ENCODE data around the gene BEST4.
A peak's percentile ranks its signal among the peaks of the same experiment; 100 is the strongest.
"Not testable (repeated sequence)": the region's sequence is repeated elsewhere in the genome, so short reads cannot be mapped to it uniquely, and the experiment has no call there.

The BEST4 gene

DNA sequence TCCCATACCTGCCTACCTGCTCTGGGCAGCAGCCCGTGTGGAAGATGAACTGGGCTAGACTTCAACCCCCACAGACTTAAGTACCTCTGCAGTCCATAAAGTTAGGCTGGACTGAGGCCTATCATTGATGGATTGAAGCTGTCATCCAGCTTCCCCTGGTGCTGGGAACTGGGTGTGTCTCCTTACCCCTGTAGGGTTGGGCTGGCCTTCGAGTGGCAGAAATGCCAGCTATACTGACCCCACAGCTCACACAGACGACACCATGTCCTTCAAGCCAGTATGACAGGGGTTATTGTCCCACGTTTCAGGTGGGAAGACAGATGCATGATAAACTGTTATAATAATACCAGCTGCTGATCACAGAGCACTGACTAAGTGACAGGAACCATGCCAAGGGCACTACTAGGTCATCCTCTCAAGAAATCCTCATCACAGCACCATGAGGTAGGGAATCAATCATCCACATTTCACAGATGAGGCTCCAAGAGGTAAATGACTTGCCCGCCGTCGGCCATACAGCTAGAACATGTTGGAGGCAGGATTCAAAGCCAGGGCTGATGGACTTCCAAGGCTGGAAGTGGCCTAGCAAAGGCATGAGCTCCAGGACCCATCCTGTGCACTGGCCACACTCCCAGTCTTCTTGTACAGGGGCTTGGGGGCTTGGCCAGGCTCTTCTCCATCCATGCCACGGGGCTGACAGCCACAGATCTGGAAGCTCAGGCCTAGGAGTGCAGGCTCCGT, at the start of gene BEST4:
BEST4 (minus strand) TSS at position 51 of the 741 bp plus-strand sequence. CDS start 465 bp downstream, outside the sequence.
- no peak for DNase-seq (ENCODE audit: low spot score)

DNA sequence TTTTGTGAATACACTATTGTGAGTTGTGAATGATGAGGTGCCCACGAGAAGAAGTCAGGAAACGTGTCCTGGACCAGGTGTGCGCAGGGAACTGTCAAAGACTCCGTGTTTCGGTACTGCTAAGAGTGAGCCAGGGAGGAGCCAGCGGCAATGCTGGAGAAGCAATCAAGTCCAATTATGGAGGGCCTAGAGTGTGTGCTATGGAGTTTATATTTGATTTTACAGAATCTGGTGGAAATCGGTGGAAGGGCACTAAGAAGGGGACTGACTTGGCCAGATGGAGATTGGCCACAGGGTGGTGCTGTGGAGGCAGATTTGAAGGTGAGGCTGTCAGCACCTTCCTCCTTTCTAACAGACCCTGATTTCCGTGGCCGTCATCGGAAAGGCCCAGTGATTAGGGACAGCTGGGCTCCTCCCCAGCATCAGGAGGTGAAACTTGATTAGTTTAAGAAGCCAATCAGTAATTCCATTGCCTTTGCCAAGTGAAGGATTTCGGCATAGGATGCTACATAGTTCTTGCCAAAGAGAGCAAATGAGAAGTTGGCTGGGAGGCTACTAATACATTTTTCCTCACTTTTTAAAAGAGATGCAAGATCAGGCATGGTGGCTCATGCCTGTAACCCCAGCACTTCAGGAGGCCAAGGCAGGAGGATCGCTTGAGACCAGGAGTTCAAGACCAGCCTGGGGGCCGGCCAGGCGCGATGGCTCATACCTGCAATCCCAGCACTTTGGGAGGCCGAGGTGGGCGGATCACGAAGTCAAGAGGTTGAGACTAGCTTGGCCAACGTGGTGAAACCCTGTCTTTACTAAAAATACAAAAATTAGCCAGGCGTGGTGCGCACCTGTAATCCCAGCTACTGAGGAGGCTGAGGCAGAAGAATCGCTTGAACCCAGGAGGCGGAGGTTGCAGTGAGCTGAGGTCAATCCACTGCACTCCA, 48.0 kb upstream of the BEST4 start:
- peak; percentile 89 for DNase-seq (ENCODE audit: low spot score)

DNA sequence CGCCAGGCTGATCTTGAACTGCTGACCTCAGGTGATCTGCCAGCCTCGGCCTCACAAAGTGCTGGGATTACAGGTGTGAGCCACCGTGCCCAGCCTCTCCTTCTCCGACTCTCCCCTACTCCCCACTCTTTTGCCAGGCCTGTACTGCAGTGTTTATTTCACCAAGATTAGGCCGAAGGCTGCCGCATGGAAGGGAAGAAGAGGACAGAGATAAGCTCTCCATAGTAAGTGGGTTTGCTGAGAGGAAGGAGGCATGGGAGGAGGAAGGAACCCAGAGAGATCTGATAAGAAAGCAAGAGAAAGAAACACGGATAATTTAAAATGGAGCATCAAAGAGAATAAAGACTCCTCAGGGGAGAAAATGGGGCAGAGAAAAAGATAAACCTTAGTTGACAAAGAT, 46.4 kb upstream of the BEST4 start:
- no peak for DNase-seq (ENCODE audit: low spot score)

DNA sequence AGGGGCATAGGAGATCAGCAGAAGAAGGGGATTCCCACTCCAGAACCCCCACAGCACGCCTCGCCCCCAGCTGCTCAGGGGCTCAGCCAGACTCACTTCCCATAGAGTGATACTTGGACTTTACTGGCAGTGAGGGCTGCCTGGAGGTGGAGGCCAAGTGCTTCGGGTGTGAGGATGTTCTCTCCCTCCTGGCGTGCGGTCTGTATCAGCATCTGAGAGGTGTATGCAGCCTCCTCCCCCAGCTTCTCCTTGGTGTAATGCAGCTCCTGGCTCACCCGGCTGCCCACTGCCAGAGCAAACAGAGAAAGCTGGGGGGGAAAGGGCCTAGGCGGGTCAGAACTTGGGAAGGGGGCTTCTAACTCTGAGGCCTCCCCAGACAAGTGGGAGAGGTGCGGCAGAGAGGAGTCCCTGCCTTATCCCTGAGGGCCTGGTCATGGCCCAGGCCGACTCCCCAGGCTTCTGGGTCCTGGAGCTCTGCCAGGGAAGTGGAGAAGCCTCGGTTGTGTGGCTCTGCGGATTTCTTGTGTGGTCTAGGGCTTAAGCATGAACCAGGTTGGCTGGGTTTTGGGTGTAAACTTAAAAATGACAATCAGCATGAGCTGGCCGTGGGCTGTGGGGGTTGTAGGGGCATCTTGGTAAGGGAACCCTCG, 44.2 kb upstream of the BEST4 start:
- no peak for DNase-seq (ENCODE audit: low spot score)

DNA sequence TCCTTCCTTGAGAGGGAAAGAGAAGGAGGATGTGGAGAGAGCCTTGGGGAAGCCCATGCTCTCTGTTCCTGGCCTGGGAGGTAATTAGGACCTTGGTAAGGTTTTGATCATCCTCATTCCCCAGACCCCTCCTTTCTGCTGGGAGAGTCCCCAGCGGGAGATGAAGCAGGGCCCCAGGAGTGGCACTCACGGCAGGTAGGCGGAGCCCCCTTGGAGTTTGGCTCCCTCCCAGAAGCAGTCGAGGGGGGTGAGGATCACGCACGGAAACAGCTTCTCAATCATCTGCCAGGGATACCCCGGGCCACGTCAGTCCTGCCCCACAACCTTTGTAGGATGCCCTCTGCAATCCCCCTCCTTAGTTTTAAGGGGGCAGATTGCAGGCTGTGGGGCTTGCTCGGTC, 43.5 kb upstream of the BEST4 start:
- DNase-seq (ENCODE audit: low spot score), result no peak

DNA sequence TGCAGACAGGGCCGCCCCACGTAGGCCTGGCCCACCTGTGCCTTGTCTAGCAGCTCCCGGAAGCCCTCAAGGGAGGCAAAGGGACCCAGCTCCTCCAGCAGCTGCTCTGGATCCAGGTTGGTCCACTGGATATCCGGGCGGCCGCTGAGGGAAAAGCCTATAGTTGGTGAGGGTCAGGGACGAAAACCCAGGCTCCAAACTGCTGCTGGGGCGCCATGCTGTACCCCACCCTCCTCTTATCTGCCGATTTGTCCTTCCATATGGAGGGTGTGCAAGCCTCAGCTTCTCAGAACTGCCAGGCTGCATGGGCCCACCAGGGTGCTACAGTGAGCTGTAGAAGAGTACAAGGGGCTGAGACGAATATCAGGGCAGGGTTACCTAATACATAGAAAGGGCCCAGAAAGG, 42.9 kb upstream of the BEST4 start:
- no peak for DNase-seq (ENCODE audit: low spot score)

DNA sequence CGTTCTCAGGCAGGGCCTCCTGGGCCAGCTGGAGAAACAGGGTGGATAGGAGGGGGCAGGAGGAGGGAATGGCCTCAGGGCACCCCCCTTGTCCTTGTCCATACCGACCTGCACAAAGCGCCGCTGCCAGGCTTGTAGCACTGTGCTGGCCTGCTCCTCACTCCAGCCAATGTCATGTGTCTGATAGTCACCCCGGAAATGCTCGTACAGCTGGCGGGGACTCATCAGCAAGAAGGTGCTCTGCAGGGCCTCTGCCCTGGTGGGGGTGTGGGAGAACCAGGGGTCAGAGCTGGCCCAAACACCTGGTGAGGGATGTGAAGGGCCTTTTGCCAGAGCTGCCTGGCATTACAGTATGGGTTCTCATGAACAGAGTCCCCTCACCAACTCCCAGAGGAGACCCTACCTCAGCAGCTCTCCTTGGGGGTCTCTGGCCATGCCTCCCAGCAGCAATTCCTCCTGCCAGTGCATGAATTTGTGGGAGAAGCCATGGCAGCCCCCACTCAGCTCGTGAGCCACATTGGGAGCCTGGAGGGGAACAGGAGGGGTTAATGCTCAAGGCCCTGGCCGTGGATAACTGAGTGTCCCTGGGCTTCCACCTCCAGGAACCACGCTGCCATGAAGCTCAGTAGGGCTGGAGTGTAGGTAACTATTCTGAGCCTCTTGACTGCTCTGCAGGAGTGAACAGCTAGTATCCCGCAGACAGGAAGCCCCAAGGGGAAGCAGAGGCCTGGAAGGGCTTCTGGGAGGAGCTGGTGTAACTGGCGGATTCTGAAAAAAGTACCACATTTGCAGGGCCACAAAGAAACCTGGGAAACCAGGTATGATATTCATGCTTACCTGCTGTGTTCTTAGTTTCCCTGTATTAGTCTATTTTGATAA, 41.8 kb upstream of the BEST4 start:
- no peak for DNase-seq (ENCODE audit: low spot score)

DNA sequence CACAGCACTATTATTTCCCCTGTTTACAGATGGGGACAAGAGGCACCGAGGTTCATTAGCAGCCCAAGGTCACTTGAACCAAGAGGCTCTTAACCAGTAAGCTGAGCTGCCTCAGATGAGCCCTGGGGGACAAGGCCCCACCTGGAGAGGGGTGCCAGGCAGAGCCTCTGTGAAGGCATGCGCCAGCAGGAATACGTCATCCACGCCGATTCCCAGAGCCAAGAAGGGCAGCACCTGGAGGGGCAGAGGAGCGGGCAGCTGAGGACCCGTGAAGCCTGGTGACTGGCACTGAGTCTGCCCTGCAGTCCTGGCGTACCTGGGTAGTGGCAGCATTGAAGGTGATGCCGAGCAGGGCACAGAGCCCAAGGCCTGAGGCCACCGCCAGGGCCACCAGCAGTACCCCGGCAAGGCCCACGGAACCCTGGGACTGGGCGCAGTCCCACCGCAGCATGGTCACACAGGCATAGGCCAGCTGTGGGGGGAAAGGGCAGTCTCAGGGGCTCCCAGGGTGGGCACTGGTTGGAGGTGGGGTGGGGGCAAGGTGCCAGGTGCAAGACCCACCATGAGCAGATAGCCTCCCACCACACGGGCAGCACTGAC, 41.0 kb upstream of the BEST4 start:
- no peak for DNase-seq (ENCODE audit: low spot score)

DNA sequence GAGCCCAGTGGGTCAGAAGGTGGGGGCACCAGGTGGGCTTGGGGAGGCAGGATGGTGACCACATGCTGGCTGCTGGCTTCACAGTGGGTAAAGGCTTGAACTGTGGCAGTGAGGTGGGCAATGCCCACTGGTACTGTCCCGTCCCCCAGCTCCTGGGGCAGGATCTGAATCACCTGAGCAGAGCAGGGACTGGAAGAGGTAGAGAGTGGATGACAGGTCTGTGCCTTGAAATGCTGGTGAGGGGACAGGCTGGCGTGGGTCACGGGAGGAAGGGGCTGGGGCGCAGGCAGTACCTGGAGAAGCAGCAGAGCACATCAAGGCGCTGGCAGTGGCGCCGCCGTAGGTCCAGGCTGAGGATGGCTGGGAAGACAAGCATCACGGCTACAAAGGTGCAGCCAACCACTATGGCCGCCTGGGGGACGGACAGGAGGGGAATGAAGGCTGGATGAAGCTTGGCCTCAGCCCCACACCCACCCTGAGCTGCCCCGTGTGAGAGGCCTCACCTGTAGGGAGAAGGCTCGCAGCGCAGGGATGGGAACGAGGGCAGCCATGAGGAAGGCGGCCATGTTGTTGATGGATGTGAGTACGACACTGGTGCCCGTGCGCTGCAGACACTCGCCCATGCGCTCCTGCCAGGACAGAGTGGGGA, 40.2 kb upstream of the BEST4 start:
- no peak for DNase-seq (ENCODE audit: low spot score)

DNA sequence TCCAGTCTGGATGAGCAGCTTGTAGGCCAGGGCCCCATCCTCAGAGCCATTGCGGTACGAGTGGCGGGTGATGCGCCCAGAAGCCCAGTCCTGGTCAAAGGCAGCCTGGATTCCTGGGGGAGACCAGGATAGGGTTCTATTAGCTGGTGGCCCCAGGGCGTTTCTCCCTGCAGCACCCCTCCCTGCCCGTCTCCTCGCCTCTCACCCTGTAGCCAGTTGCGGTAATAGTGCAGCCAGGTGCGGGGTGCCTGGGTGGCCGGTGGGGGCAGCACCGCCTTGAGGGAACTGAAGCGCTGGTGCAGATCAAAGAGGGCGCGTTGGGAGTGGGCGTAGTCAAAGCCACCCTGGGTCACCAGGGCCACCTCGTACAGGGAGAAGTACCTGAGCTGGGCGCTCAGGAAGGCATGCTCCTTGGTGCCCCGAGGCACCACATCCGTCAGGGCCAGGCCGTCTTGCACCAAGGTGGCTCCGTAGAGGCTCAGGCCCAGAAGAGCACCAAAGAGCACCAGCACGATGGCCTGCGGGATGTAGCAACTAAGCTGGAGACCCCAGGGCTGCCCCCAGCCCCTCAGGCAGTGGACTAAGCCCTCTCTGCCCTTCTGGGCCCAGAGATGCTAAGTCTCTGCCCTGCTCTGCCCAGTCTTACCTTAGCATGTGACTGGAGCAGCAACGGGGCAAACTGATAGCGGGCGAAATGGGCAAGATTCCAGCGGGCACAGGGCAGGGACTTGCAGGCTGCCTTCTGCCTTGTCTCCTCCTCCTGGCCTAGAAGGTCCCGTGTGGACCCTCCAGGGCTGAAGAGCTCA, 39.4 kb upstream of the BEST4 start:
- DNase-seq (ENCODE audit: low spot score), result no peak

DNA sequence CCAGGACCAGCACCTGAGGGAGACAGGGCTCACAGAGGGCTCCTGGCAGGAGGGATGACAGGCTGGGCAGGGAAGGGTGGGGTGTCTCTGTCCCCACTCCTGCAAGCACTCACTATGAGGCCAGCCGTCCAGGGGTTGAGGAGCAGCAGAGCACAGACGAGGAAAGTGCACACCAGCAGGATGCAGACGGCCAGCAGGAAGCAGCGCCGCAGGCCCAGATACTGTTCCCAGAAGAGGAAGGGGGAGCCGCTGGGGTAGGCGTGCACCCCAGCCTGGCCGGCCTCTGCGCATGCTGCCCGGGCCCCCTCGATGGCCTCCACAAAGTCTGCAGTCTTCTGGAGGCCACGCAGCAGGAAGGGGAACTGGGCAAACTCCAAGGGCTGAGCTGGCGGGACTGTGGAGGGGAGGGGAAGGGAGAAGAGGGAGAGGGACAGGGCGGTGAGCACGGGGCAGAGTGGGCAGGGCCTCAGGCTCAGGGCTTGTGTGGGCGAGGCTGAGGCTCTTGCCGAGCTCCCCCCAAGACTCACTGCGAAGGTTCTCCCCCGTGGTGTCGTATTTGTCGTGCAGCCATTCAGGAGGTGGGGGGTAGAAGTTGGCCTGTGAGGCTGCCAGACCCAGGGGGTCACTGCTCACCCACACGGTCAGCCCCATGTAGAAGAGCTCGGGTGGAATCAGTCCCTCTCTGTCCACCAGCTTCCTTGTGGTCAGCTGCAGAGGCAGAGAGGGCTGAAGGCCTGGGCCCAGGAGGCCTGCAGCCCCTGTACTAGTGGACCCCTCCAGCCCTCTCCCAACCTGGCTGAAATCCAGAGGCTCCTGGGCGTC, 38.6 kb upstream of the BEST4 start:
- DNase-seq (ENCODE audit: low spot score), result no peak

DNA sequence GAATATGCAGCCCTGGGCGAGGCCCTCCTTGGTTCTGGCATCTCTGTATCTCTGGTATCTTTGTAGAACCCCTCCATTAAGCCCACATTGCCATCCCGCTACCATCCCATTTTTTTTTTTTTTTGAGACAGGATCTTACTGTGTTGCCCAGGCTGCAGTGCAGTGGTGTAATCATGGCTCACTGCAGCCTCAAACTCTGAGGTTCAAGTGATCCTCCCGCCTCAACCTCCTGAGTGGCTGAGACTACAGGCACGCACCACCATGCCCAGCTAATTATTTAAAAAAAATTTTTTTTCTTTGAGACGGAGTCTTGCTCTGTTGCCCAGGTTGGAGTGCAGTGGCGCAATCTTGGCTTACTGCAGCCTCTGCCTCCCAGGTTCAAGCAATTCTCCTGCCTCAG, 36.4 kb upstream of the BEST4 start:
- DNase-seq (ENCODE audit: low spot score), result not testable (repeated sequence)

DNA sequence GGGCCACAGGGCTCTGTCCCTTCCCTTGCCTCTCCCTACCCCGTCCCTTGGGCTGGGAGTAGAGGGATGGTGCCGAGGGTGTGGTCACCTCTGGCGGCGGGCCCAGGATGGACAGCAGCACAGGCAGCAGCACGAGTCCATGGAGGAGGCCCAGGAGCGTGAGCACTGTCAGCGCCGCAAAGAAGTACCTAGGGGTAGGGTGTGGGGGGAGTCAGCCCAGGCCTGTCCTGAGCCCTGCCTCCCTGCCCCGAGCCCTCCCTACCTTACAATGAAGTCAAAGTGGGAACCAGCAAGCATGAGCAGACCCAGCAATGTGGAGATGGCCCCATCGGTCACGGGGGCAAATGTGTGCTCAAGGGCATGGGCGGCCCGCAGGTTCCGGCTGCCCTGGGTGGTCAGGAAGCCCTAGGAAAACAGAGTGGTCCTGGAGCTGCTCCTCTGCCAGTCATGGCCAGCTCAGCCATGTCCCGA, 35.0 kb upstream of the BEST4 start:
- no peak for DNase-seq (ENCODE audit: low spot score)

DNA sequence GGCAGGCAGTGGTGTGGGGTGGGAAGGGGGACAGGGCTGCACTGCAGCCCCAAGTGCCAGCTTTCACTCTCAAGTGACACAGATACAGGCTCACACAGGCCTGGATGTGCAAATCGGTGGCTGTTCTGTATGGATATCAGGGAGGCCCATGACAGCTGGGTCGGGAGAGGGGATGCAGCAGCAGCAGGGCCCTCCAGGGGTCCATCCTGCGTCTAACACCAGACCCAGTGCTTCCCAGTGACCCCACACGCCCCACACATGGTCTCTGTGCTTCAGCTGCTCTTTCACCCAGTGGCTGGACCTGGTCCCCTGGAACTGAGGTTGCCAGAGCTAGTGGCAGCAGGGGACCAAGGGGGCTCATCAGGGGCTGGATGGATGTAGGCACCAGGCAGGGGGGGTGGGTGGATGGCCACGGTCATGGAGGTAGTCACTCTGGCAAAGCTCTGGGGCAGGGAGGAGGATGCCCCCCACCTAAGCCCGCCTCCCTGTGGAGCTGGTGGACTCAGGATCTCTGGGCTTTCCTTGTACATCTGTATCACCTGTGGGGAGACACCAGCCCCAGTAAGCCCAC, 34.2 kb upstream of the BEST4 start:
- no peak for DNase-seq (ENCODE audit: low spot score)

DNA sequence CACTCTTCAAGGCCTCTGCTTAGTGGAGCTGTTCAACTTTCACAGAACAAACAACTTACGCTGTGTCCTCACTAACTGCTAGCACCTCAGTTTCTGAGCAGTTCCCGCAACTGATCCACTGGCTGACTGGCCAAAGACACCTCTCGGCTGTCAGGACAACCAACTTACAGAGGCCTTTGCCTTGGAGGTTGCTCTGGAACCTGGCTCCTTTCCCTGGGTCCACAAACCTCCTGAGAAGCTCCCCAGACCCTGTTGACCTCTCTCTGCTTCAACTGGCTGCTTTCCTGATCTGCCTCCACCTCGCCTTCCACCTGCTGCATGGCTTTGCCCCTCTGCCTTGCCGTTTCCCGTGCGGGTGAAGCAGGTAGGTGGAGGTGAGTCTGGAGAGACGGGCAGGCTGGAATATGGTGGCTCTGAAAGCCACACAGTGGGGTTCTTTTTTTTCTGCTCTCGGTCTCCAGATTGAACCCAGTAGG, 33.3 kb upstream of the BEST4 start:
- DNase-seq (ENCODE audit: low spot score), result no peak

DNA sequence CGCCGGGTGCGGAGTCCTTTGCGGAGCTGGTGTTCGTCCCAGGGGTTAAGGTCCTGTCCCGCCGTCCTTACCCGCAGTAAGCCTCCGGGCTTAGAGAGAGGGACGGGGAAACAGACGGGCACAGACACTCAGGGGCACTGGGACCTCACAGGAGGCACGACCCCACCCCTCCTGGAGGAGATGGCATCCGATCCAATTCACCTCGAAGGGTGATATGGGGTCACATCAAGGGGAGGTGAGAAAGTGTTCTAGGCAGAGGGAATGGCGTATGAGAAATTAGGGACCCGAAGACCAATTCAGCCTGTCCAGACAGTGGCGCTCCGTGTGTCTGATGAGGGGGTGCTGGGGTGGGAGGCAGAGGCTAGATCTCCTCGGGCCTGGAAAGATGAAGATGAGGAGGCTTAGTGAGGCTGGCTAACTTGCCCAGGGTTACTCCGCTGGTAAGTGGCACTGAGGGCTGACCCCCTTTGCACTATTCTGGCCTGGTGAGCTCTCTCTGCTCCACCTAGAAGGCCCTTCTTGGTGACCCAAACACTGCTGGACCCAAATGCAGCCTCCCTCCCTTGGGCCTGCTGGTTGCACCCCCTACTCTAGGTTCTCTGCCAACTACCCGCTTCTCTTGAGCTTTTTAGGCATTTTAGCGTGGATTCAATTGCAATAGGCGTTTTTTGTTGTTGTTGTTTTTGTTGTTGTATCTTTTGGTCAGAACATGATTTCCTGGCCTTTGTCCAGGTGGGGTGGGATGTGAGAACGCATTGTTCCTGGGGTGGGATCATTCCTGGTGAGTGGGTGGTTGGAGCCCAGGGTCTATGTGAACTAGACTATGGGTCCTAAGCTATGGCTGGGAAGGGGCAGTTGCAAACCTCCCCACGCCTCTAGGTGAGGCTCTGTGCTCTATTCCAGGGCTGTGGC, 32.6 kb upstream of the BEST4 start:
- no peak for DNase-seq (ENCODE audit: low spot score)

DNA sequence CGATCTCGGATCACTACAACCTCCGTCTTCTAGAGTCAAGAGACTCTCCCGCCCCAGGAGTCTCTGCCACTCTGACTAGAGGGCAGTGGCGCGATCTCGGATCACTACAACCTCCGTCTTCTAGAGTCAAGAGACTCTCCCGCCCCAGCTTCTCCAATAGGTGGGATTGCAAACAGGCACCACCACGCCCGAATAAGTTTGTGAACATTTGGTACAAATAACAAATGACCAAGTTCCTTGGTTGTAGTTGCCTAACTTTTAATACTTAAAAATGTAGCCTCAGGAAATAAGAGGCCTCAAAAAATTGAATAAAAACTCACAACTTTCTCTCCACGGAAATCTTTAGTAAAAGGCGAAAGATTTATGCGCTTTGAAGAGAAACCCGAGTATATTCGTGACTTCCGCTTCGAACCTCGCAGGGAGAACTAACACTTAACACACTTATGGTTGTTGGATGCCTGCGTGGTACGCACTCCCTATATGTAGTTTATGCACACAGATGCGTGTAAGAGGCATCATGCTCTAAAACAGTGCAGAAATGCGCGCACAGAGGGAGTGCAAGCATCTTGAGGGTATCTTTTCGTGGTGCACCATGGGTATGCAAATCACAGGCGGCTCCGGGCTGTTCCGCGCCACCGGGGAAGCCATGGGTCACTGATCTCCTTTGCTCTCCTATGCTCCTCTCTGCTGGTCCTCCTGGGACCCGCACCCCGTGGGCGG, 31.8 kb upstream of the BEST4 start:
- DNase-seq (ENCODE audit: low spot score), result peak; percentile 93

All from HuH-7 (cell line).